GM19025 (cell line): Measurements from ENCODE around the gene ARHGAP33.
"Not testable (repeated sequence)": the region's sequence is repeated elsewhere in the genome, so short reads cannot be mapped to it uniquely, and the experiment has no call there.

Source experiments
- ATAC-seq: cut with Tn5 transposase; IDR thresholded peaks from one replicate; pipeline ENCODE4 v1.9.1; 2021; ENCODE audit warnings: mild to moderate bottlenecking, low read depth, moderate library complexity; ENCODE audit not compliant: unreplicated experiment

ARHGAP33 gene

GRCh38 chr19:35818445-35818844 lies 43.1 kb downstream of the ARHGAP33 start:
- no peak for ATAC-seq

GRCh38 chr19:35822579-35822978 lies 47.2 kb downstream of the ARHGAP33 start:
- no peak for ATAC-seq

- ATAC-seq: no peak
Observed at GRCh38 chr19:35824150-35824549, 48.8 kb downstream of the ARHGAP33 start.

DNA sequence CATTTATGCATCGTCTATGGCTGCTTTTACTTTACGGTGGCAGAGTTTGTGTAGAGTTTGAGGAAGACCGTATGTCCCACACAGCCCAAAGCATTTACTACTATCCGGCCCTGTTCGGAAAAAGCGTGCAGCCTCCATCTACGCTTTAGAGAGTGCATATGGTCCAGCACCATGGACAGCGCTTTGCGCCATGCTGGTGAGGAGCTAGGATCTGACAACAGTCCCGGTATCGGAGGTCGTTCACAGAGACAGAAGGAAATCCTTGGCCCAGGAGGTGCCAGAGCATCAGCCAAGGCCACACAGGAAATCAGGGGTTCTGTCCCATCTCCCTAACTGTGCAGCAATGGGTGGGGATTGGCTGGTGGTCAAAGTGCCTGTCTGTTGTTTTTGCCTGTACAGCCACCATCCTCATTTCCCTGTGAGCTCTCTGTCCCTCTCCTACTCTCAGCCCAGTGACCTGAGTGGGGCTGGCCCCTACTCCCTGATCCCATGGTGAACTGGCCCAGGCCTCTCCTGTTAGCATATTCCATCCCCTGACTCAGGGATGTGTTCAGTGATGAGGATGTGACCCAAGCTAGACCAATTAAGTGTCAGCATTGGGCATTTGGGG lies 53.4 kb downstream of the ARHGAP33 start:
- ATAC-seq: no peak

- ATAC-seq: no peak
Observed at GRCh38 chr19:35830986-35831385, 55.6 kb downstream of the ARHGAP33 start.

DNA sequence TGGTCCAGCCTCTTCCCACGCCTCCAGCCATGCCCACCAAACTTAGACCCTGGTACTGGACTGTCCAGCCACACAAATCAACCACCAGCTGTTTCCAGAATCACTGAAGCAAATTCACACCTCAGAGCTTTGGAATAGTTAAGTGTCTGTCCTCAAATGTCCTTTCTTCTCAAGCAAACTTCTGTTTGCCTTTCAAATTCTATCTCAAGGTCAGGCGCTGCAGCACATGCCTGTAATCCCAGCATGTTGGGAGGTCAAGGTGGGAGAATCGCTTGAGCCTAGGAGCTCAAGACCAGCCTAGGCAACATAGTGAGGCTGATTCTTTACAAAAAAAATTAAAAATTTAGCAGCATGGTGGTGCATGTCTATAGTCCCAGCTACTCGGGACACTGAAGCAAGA lies 56.7 kb downstream of the ARHGAP33 start:
- ATAC-seq: no peak

DNA sequence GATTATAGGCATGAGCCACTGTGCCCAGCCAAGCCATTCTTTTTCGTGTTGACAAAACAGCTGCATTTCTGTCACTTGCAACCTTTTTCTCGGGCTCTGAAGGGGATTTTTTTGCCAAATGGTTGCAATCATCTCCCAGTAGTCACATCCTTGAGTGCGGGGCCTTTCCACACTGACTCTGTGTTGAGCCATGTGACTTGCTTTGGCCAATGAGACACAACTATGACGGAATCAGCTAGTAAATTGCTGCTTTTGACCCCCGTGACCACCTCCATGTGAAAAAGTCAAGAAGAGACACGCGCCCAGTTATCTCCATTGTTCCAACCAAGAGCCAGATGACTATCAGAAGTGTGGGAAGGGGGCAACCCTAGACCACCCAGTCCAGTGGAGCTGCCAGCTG lies 58.6 kb downstream of the ARHGAP33 start:
- no peak for ATAC-seq

GRCh38 chr19:35836096-35836495 lies 60.7 kb downstream of the ARHGAP33 start:
- ATAC-seq: not testable (repeated sequence)
